Ishikawa (cell line): ENCODE measurements around the gene OR52D1.

ENCODE experiments used
- CEBPB ChIP-seq: IDR thresholded peaks from 2 replicates; pipeline ENCODE4 v1.6.1; 2012
- EP300 ChIP-seq: IDR thresholded peaks from 2 replicates; pipeline ENCODE4 v1.6.1; 2012; ENCODE audit warnings: borderline replicate concordance
- MAX ChIP-seq: IDR thresholded peaks from 2 replicates; pipeline ENCODE4 v1.6.1; 2012
- TAF1 ChIP-seq: IDR thresholded peaks from 2 replicates; pipeline ENCODE4 v1.6.1; 2012; ENCODE audit warnings: low read depth, mild to moderate bottlenecking
- ZBTB7A ChIP-seq: IDR thresholded peaks from 2 replicates; pipeline ENCODE4 v1.6.1; 2012; ENCODE audit warnings: low read depth

- no peak for TF ChIP-seq ZBTB7A
- no peak for TF ChIP-seq MAX
- TF ChIP-seq EP300: no peak
- no peak for TF ChIP-seq TAF1
- TF ChIP-seq CEBPB: no peak
Observed at GRCh38 chr11:5443835-5444393, 44.6 kb upstream of the OR52D1 start.
